K562 (cell line): ENCODE data around the gene GAL3ST2. TPM values are rescaled to one million over a fixed set of nuclear protein-coding genes. Genes with fewer than 3 reads are reported as not detected.

Experiments
- BMI1 ChIP-seq: fragments of 150-350 bp; IDR thresholded peaks from 2 replicates; pipeline ENCODE4 v1.6.1; 2014; ENCODE audit warnings: low read length
- ESRRA ChIP-seq: fragments of 450-650 bp; IDR thresholded peaks from 2 replicates; pipeline ENCODE4 v1.6.1; 2014; ENCODE audit warnings: low read depth, mild to moderate bottlenecking, moderate library complexity, borderline replicate concordance
- HDAC8 ChIP-seq: fragments of 450-650 bp; IDR thresholded peaks from 2 replicates; pipeline ENCODE4 v1.6.1; 2016; ENCODE audit warnings: mild to moderate bottlenecking, missing genetic modification characterization, moderate library complexity, missing compliant biosample characterization
- NR4A1 ChIP-seq, 2 experiments: fragments of 250-450 bp in 1 of 2; fragments of 450-650 bp in 1 of 2; sonication (Bioruptor Pico) in 1 of 2; IDR thresholded peaks; 2 replicates each; pipeline versions ENCODE4 v1.4.0 to v1.6.1; 2016 to 2020; ENCODE audit warnings: mild to moderate bottlenecking in 2 of 2, missing compliant biosample characterization in 1 of 2, missing genetic modification characterization in 1 of 2, moderate library complexity in 1 of 2
- TOE1 ChIP-seq, 2 experiments: fragments of 450-650 bp in 1 of 2; sonication (generic) in 1 of 2; formaldehyde crosslinking in 1 of 2; IDR thresholded peaks; 2 replicates each; pipeline versions ENCODE4 v1.7.1 to v1.8.0; 2016 to 2022; ENCODE audit warnings: borderline replicate concordance in 2 of 2, mild to moderate bottlenecking in 2 of 2, antibody characterized with exemption in 1 of 2, inconsistent platforms in 1 of 2, low read depth in 1 of 2, missing genetic modification reagents in 1 of 2, moderate library complexity in 1 of 2
- XRCC3 ChIP-seq: fragments of 450-650 bp; IDR thresholded peaks from 2 replicates; pipeline ENCODE4 v1.6.1; 2017; ENCODE audit warnings: mild to moderate bottlenecking, moderate library complexity
- ZFP30 ChIP-seq: fragments of 250-450 bp; sonication (Bioruptor Pico); IDR thresholded peaks from 2 replicates; pipeline ENCODE4 v1.8.0; 2022; ENCODE audit warnings: moderate library complexity, mild to moderate bottlenecking, inconsistent platforms, borderline replicate concordance
- polyA plus RNA-seq, 8 experiments: library from polyadenylated mRNA; depleted of rRNA in 4 of 8; stranded (reverse) in 5 of 8; unstranded in 3 of 8; fragments of >200 nt; fragmentation: Nextera tagmentation in 2 of 8; fragmentation: Illumina TruSeq in 1 of 8; extraction: Ambion mirVana in 2 of 8; extraction: Trizol in 1 of 8; gene quantifications; 2 replicates each; pipeline versions ENCODE4 v1.2.1 to v1.2.3, GENCODE V29; 2011 to 2014; ENCODE audit warnings: inconsistent platforms in 1 of 8, missing spikeins in 1 of 8
- total RNA-seq, 7 experiments: library from RNA; depleted of rRNA in 6 of 7; stranded (reverse); fragments of >200 nt in 6 of 7; fragmentation: Illumina TruSeq in 2 of 7; extraction: Trizol in 2 of 7; gene quantifications; 2 replicates each; pipeline versions ENCODE4 v1.2.1 to v1.2.3, GENCODE V29; 2011 to 2021; ENCODE audit warnings: low replicate concordance in 1 of 7
- TF ChIP-seq, protein P1 (sequence below): sonication (generic); formaldehyde crosslinking; IDR thresholded peaks from 2 replicates; pipeline ENCODE4 v1.8.0; 2022; ENCODE audit warnings: mild to moderate bottlenecking, low read depth, missing genetic modification reagents
- TF ChIP-seq, protein P2 (sequence below): fragments of 250-450 bp; sonication (Bioruptor Pico); IDR thresholded peaks from 2 replicates; pipeline ENCODE4 v1.4.0; 2020; ENCODE audit warnings: borderline replicate concordance

Gene GAL3ST2
- total and polyA plus RNA-seq, 9 of the 15 experiments (the other 6 are each of a cell fraction or from before 2014, with no cell fraction given) = 0.42 TPM; not detected in 8

DNA sequence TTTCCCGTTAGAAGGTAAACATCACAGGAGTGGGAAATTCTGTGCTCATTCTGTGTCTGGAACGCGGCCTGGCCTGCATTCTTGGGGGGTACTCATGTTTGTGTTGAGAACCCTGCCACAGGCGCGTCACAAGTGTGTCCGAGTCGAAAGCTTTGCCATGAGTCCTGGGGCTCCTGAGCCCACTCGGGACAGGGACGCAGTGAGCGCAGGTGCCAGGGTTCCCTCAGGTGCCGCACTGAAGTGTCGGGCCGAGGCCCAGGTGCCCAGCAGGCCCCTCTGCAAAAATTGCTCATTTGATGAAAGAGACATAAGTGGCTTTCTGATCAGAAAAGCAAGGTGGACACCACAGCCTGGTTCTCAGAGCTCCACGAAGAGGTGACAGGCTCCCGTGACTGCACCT lies 37.4 kb upstream of the GAL3ST2 start (continued):
- TF ChIP-seq, protein P1, sequence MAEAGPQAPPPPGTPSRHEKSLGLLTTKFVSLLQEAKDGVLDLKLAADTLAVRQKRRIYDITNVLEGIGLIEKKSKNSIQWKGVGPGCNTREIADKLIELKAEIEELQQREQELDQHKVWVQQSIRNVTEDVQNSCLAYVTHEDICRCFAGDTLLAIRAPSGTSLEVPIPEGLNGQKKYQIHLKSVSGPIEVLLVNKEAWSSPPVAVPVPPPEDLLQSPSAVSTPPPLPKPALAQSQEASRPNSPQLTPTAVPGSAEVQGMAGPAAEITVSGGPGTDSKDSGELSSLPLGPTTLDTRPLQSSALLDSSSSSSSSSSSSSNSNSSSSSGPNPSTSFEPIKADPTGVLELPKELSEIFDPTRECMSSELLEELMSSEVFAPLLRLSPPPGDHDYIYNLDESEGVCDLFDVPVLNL (CRISPR knock-in tag) = no peak
- TF ChIP-seq ZFP30 (CRISPR knock-in tag) (no peak), ESRRA (no peak), TOE1 (IDR thresholded peaks at IDR 0.05; ENCODE audit: borderline replicate concordance) (no peak), TOE1 (CRISPR knock-in tag; IDR thresholded peaks at IDR 0.05; ENCODE audit: borderline replicate concordance, low read depth) (no peak), HDAC8 (tag) (no peak), XRCC3 (no peak), NR4A1 (CRISPR knock-in tag; IDR thresholded peaks at IDR 0.05) (no peak), NR4A1 (tag; IDR thresholded peaks at IDR 0.05) (no peak), BMI1 (no peak)
- TF ChIP-seq, protein P2, sequence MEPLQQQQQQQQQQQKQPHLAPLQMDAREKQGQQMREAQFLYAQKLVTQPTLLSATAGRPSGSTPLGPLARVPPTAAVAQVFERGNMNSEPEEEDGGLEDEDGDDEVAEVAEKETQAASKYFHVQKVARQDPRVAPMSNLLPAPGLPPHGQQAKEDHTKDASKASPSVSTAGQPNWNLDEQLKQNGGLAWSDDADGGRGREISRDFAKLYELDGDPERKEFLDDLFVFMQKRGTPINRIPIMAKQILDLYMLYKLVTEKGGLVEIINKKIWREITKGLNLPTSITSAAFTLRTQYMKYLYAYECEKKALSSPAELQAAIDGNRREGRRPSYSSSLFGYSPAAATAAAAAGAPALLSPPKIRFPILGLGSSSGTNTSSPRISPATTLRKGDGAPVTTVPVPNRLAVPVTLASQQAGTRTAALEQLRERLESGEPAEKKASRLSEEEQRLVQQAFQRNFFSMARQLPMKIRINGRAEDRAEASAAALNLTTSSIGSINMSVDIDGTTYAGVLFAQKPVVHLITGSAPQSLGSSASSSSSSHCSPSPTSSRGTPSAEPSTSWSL = no peak
